ENCODE measurements around the gene DDR1. TPM values are rescaled to one million over a fixed set of nuclear protein-coding genes. Genes with fewer than 3 reads are reported as not detected.
"Not testable (repeated sequence)": the region's sequence is repeated elsewhere in the genome, so short reads cannot be mapped to it uniquely, and the experiment has no call there.

The DDR1 gene
- total and polyA plus RNA-seq, 12 donors: 7.3 to 49.2 (median 23.3) TPM

DNA sequence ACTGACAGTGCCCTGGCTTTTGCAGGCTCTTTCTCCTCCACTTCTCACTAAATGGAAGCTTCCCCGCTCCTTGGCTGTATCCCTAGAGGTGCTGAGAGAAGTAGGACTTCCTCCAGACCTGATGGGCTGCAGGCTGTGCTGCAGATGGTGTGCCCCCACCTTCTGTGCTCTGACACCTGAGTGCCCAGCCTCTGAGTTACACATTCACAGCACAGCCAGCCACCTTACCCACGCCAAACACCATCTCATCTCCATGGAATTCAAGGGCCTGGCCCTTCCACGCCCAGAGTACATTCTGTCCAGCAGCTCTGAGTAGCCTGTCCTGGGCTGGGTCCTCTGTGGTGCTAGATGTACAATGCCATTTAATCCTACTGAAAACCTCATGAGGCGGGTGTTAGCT lies 42.3 kb downstream of the DDR1 start:
- Histone ChIP-seq H3K27me3 (no peaks in the 10 kb centered on the region), H3K4me3 (no peak overlapping the region), H3K27ac (no peak overlapping the region), H3K36me3 (peaks cover 0 to 59% (median 16%) of the 10 kb centered on the region in 9 donors), H3K9me3 (peaks cover 0 to 13% (median 0%) of the 10 kb centered on the region in 11 donors), H3K4me1 (peaks cover 0 to 16% (median 0%) of the 10 kb centered on the region in 9 donors)
- DNase-seq (no peak), ATAC-seq (peak in 7 of 8 donors; percentile 49 to 93 (median 65))
- WGBS, 2 donors: 76 to 87% methylated on average over 4 of the region's 4 CpGs
- intact Hi-C loops (cut with DNase I): loop anchor here in 1 of 10 donors (10.0 kb wide), 1 partner anchor 118 kb away; no protein-coding TSS in a partner anchor
- TF ChIP-seq CTCF (IDR thresholded peaks at IDR 0.05): no peak

- not testable (repeated sequence) for ATAC-seq, H3K27ac ChIP-seq, H3K4me3 ChIP-seq, H3K27me3 ChIP-seq, DNase-seq
- WGBS, 2 donors: 92 to 94% methylated on average over 3 of the region's 3 CpGs
- Histone ChIP-seq H3K9me3 (peaks cover 0 to 13% (median 0%) of the 10 kb centered on the region in 11 donors), H3K36me3 (peaks cover 0 to 54% (median 12%) of the 10 kb centered on the region in 9 donors), H3K4me1 (peaks cover 0 to 16% (median 0%) of the 10 kb centered on the region in 9 donors)
- intact Hi-C loops (cut with DNase I): loop anchor here in 1 of 10 donors (10.0 kb wide), 1 partner anchor 118 kb away; no protein-coding TSS in a partner anchor
Observed at GRCh38 chr6:30927080-30927479, 42.8 kb downstream of the DDR1 start.

DNA sequence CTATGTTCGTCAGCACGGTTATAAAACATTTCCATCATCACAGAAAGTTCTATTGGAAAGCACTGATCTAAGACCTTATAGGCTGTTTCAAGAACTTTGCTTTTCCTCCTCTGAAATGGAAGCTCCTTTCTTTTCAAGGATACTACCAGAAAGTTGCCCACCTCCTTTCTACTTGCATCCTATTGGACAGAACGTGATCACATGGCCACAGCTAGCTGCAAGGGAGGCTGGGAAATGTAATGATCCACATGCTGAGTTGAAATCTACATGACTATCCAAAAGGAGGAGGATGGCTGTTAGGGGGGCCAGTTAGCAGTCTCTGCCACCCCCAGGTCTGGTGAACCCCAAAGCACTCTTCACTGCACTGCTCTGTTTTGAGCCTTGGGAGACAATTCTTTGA lies 44.4 kb downstream of the DDR1 start:
- intact Hi-C loops (cut with DNase I): loop anchor here in 1 of 10 donors (10.0 kb wide), 1 partner anchor 116 kb away; no protein-coding TSS in a partner anchor
- no peak for ATAC-seq
- Histone ChIP-seq H3K27me3 (no peaks in the 10 kb centered on the region), H3K4me3 (no peak overlapping the region), H3K36me3 (peaks cover 0 to 38% (median 6%) of the 10 kb centered on the region in 9 donors), H3K4me1 (peaks cover 0 to 13% (median 0%) of the 10 kb centered on the region in 9 donors), H3K27ac (no peak overlapping the region), H3K9me3 (peaks cover 0 to 13% (median 0%) of the 10 kb centered on the region in 11 donors)
- 79 to 98% methylated on average over 3 of the region's 3 CpGs for WGBS, 2 donors
- no peak for TF ChIP-seq CTCF (IDR thresholded peaks at IDR 0.05)
- no peak for DNase-seq

DNA sequence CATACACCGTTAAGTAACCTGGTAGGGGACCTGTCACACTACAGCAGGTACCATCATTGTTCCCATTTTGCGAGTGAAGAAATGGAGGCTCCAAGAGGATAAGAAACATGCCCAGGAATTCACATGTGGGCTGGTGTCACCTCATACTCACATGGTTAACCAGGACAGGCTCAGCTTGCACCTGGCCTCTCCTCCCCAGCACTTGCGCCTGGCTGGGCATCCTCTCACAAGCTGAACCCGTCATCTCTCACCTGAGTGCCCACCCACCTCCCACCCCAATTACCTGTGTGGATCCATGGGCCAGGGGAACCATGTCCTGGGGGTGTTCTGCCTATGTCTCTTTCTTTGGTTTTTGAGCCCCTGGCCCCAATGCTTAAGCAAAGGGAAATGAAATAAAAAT lies 46.2 kb downstream of the DDR1 start:
- no peak for DNase-seq
- 90% methylated on average over 4 of the region's 4 CpGs for WGBS, 2 donors
- no peak overlapping the region for H3K4me3 ChIP-seq
- peaks cover 0 to 13% (median 0%) of the 10 kb centered on the region in 11 donors for H3K9me3 ChIP-seq
- H3K27ac ChIP-seq: no peak overlapping the region
- TF ChIP-seq CTCF (IDR thresholded peaks at IDR 0.05): no peak
- H3K4me1 ChIP-seq: peaks cover 0 to 9% (median 0%) of the 10 kb centered on the region in 9 donors
- H3K27me3 ChIP-seq: no peaks in the 10 kb centered on the region
- peaks cover 0 to 21% (median 6%) of the 10 kb centered on the region in 9 donors for H3K36me3 ChIP-seq
- ATAC-seq: no peak
- intact Hi-C loops (cut with DNase I): loop anchor here in 2 of 10 donors (5.0 kb wide), 2 partner anchors 117 to 132 kb away; no protein-coding TSS in a partner anchor

DNA sequence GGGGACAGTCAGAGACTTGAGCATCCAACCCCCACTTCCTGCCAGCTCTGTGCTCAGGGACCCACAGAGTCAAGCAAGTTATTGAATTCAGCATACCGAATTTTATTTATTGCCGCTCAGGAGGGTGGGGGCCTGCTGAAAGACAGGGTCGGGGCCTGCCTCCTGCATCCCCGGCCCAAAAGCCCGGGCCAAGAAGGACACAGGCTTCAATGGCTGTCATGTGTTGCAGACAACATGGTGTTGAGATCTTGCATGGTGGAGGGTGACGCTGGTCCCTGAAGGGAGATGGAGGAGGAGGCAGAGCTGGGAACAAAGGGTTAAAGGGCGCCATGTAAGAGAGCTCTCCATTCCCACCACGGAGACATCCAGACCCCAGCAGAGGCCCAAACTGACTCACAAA lies 47.0 kb downstream of the DDR1 start:
- ATAC-seq: no peak
- H3K27me3 ChIP-seq: no peaks in the 10 kb centered on the region
- WGBS, 2 donors: 61 to 73% methylated on average over 8 of the region's 8 CpGs
- DNase-seq: no peak
- intact Hi-C loops (cut with DNase I): loop anchor here in 2 of 10 donors (5.0 kb wide), 2 partner anchors 116 to 131 kb away; no protein-coding TSS in a partner anchor
- peaks cover 0 to 13% (median 1%) of the 10 kb centered on the region in 9 donors for H3K36me3 ChIP-seq
- H3K4me1 ChIP-seq: peaks cover 0 to 9% (median 0%) of the 10 kb centered on the region in 9 donors
- no peak overlapping the region for H3K4me3 ChIP-seq
- no peak for TF ChIP-seq CTCF (IDR thresholded peaks at IDR 0.05)
- H3K9me3 ChIP-seq: peaks cover 0 to 13% (median 0%) of the 10 kb centered on the region in 11 donors
- no peak overlapping the region for H3K27ac ChIP-seq

Measured in heart right ventricle (tissue), 16 donors.